Nephron progenitor cell (in vitro differentiated cells): ENCODE measurements around the gene ARFGAP2.

Experiments used
- DNase-seq: peaks from one replicate; pipeline ENCODE4 v3.0.0; 2021
- H3K27ac Mint-ChIP-seq: 2 replicates; pipeline ENCODE4 v1.8.0; 2021; ENCODE audit warnings: mild to moderate bottlenecking, moderate library complexity, mixed read lengths
- H3K27me3 Mint-ChIP-seq: 2 replicates; pipeline ENCODE4 v1.8.0; 2021; ENCODE audit warnings: mild to moderate bottlenecking, low read depth, mixed read lengths; ENCODE audit not compliant: poor library complexity
- H3K36me3 Mint-ChIP-seq: 2 replicates; pipeline ENCODE4 v1.8.0; 2021; ENCODE audit warnings: low read depth, mixed read lengths
- H3K4me1 Mint-ChIP-seq: 2 replicates; pipeline ENCODE4 v1.8.0; 2021; ENCODE audit warnings: mixed read lengths
- H3K4me3 Mint-ChIP-seq: 2 replicates; pipeline ENCODE4 v1.8.0; 2021; ENCODE audit warnings: mild to moderate bottlenecking, moderate library complexity, mixed read lengths
- H3K9me3 Mint-ChIP-seq: 2 replicates; pipeline ENCODE4 v1.8.0; 2021; ENCODE audit warnings: mild to moderate bottlenecking, moderate library complexity, mixed read lengths
- CTCF ChIP-seq: fragments of 200-600 bp; sonication (generic); IDR thresholded peaks from 2 replicates; pipeline ENCODE4 v1.5.0; 2021; ENCODE audit warnings: antibody characterized with exemption

The ARFGAP2 gene

GRCh38 chr11:47149782-47150181 lies 26.9 kb downstream of the ARFGAP2 start:
- Mint-ChIP-seq H3K9me3 (no peaks in the 10 kb centered on the region), H3K36me3 (peaks cover 13% of the 10 kb centered on the region)

GRCh38 chr11:47148903-47149531 lies 27.7 kb downstream of the ARFGAP2 start:
- H3K9me3 Mint-ChIP-seq: no peaks in the 10 kb centered on the region
- DNase-seq: no peak
- H3K27ac Mint-ChIP-seq: no peak overlapping the region
- no peak for TF ChIP-seq CTCF
- peaks cover 31% of the 10 kb centered on the region for H3K4me1 Mint-ChIP-seq
- H3K36me3 Mint-ChIP-seq: peaks cover 13% of the 10 kb centered on the region
- H3K27me3 Mint-ChIP-seq: peaks cover 3% of the 10 kb centered on the region
- no peak overlapping the region for H3K4me3 Mint-ChIP-seq

More at GRCh38 chr11:47149782-47150181, 26.9 kb downstream of the ARFGAP2 start:
- H3K27me3 Mint-ChIP-seq: peaks cover 3% of the 10 kb centered on the region
- H3K27ac Mint-ChIP-seq: no peak overlapping the region
- H3K4me1 Mint-ChIP-seq: peaks cover 38% of the 10 kb centered on the region
- no peak overlapping the region for H3K4me3 Mint-ChIP-seq
- TF ChIP-seq CTCF: no peak
- no peak for DNase-seq

GRCh38 chr11:47148270-47148669 lies 28.4 kb downstream of the ARFGAP2 start:
- H3K27ac Mint-ChIP-seq: peak overlapping the region; percentile 77
- no peak for DNase-seq
- TF ChIP-seq CTCF: no peak
- H3K36me3 Mint-ChIP-seq: peaks cover 13% of the 10 kb centered on the region
- no peaks in the 10 kb centered on the region for H3K9me3 Mint-ChIP-seq
- H3K4me1 Mint-ChIP-seq: peaks cover 30% of the 10 kb centered on the region
- H3K4me3 Mint-ChIP-seq: no peak overlapping the region
- peaks cover 3% of the 10 kb centered on the region for H3K27me3 Mint-ChIP-seq

- no peak overlapping the region for H3K4me3 Mint-ChIP-seq
Measured at GRCh38 chr11:47147681-47148080, 29.0 kb downstream of the ARFGAP2 start.

GRCh38 chr11:47147250-47147649 lies 29.4 kb downstream of the ARFGAP2 start:
- Mint-ChIP-seq H3K27me3 (peaks cover 3% of the 10 kb centered on the region), H3K4me1 (peaks cover 30% of the 10 kb centered on the region), H3K4me3 (no peak overlapping the region), H3K27ac (no peak overlapping the region), H3K9me3 (no peaks in the 10 kb centered on the region), H3K36me3 (peaks cover 17% of the 10 kb centered on the region)
- no peak for DNase-seq
- TF ChIP-seq CTCF: no peak

More at GRCh38 chr11:47147681-47148080, 29.0 kb downstream of the ARFGAP2 start:
- Mint-ChIP-seq H3K9me3 (no peaks in the 10 kb centered on the region), H3K27ac (no peak overlapping the region), H3K27me3 (peaks cover 3% of the 10 kb centered on the region), H3K36me3 (peaks cover 13% of the 10 kb centered on the region), H3K4me1 (peaks cover 30% of the 10 kb centered on the region)
- no peak for TF ChIP-seq CTCF
- DNase-seq: no peak

- no peak overlapping the region for H3K27ac Mint-ChIP-seq
- TF ChIP-seq CTCF: no peak
- no peak for DNase-seq
- H3K4me1 Mint-ChIP-seq: peaks cover 18% of the 10 kb centered on the region
- H3K4me3 Mint-ChIP-seq: no peak overlapping the region
- H3K9me3 Mint-ChIP-seq: no peaks in the 10 kb centered on the region
- no peaks in the 10 kb centered on the region for H3K27me3 Mint-ChIP-seq
- peaks cover 20% of the 10 kb centered on the region for H3K36me3 Mint-ChIP-seq
Measured at GRCh38 chr11:47144541-47144940, 32.1 kb downstream of the ARFGAP2 start.
